Activated CD8-positive, alpha-beta memory T cell treated with anti-CD3 and anti-CD28 coated beads for 4 hours (primary cell): Measurements from ENCODE around the gene ZNF726.
"Not testable (repeated sequence)": the region's sequence is repeated elsewhere in the genome, so short reads cannot be mapped to it uniquely, and the experiment has no call there.

Source experiments
- DNase-seq, 2 donors: peaks; one replicate each; pipeline ENCODE4 v3.0.0-alpha.2; 2020; ENCODE audit warnings: low read depth in 2 of 2

The ZNF726 gene

GRCh38 chr19:23914402-23915286 is at the start of gene ZNF726:
Gene ZNF726, plus strand, starts transcription at chr19:23914886. Its CDS starts 109 bp downstream, at chr19:23914995.
- DNase-seq, result peak; percentile 65 to 75

DNA sequence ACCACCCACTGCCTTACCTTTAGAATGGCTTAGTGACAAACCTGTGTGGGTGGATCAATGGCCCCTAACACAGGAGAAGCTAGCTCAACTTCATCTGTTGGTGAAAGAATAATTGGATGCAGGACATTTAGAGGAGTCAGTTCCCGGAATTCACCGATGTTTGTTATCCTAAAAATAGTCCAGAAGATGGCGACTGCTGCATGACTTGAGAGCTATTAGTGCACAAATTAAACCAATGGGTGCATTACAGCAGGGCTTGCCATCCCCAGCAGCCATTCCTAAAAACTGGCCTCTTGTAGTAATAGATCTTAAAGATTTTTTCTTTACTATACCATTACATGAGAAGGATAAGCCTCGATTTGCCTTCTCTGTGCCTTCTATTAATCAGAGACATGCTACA is 46.8 kb upstream of the ZNF726 start:
- DNase-seq, result no peak

DNA sequence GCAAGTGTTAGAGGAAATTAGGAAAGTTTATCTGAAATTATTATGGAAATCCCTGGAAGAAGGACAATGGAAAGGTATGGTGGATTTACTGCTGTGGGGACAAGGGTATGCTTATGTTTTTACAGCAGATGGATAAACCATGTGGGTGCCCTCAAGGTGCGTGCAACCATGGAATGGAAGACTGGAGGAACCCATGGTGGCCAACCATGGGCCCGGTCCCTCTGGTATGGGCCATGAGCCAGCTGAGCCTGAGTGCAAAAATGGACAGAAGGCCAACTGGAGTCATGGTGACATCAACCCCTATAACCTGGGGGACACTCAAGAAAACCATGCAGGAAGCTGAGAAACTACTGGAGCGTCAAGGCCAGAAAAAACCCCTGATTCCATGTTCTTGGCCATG is 46.1 kb upstream of the ZNF726 start:
- DNase-seq, result no peak

GRCh38 chr19:23872282-23872919 is 42.3 kb upstream of the ZNF726 start:
- DNase-seq, result no peak

DNA sequence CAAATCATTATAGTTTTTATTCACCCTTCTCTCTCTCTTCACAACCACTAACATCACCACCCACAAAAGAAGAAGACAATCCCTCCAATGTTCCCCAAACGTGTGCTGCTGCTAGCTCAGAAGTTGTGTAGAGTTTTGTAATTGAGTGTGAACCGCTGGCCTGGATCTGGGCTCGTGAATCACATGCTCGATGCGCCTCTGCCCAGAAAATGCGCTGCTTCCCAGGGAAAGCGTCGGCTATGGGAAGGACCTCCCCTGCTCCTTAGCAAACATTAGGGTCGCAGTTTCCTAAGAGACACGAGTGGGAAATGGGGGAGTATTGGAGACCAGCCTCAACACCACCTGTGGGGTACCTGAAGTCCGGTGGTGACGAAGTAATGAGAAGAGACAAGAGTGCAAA is 38.4 kb upstream of the ZNF726 start:
- DNase-seq, result no peak

GRCh38 chr19:23876756-23877155 is 37.9 kb upstream of the ZNF726 start:
- not testable (repeated sequence) for DNase-seq

DNA sequence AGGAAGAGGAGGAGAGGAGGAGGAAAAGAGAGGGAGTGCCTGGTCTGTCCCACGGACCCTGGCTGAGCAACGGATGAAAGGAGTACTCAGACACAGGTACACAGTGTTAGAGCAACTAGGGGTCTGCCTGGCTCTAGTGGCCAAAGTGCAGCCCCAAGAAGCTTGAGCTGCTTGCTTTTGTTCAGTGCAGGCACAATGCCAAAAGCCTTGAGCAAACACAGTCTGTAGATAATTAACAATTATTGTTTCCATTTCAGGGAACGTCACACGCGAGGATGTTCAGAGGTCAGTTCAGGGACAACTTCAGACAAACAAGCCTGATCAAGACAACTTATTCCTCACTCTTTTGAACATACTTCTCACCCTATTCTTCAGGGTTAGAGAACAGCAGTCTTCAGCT is 32.2 kb upstream of the ZNF726 start:
- no peak for DNase-seq

GRCh38 chr19:23884363-23884762 is 30.3 kb upstream of the ZNF726 start:
- no peak for DNase-seq

DNA sequence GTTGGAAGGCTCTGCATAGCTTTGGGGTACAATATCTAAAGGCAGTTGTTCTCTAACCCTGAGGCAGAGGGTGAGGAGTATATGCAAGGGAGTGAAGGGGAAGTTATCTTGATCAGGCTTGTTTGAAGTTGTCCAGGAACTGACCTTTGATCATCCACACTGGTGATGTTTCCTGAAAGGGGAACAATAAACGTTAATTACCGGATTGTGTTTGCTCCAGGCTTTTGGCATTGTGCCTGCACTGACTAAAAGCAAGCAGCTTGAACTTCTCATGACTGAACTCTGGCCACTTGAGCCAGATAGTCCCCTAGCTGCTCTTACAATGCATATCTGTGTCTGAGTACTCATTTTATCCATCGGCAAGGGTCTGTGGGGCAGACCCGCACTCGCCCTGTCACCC is 27.0 kb upstream of the ZNF726 start:
- no peak for DNase-seq

DNA sequence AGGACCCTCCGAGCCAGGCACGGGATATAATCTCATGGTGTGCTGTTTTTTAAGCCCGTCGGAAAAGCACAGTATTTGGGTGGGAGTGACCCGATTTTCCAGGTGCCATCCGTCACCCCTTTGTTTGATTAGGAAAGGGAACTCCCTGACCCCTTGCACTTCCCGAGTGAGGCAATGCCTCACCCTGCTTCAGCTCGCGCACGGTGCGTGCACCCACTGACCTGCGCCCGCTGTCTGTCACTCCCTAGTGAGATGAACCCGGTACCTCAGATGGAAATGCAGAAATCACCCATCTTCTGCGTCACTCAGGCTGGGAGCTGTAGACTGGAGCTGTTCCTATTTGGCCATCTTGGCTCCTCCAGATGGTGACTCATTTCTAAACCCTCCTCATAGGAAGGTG is 18.6 kb upstream of the ZNF726 start:
- not testable (repeated sequence) for DNase-seq

GRCh38 chr19:23896912-23897311 is 17.8 kb upstream of the ZNF726 start:
- no peak for DNase-seq

DNA sequence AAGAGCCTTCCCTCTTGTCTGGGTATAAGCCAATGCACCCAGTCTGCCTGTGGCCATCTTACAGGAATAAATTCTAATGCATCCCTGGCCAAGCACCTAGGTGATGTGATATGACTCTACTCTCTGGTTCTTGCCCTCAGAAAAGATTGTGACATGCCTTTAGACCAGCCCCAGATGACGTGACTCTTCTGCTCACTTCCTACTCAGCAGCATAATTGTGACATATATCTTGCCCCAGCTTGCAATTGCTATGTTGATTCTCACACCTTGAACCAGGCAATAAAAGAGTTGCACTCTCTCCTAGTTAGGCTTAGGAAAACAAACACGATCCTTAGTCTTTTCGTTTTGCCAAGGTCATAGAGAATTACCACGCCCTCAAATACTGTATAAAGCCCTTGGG is 13.3 kb upstream of the ZNF726 start:
- DNase-seq, result no peak

DNA sequence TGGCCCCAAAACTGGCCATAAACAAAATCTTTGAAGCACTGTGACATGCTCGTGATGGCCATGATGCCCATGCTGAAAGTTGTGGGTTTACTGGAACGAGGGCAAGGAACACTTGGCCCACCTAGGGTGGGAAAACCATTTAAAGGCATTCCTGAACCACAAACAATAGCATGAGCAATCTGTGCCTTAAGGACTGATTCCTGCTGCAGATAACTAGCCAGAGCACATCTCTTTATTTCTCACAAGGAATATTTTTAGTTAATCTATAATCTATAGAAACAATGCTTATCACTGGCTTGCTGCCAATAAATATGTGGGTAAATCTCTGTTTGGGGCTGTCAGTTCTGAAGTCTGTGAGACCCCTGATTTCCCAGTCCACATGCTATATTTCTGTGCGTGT is 10.3 kb upstream of the ZNF726 start:
- DNase-seq, result no peak

- DNase-seq, result no peak
Observed at GRCh38 chr19:23905771-23906170, 8.9 kb upstream of the ZNF726 start.

- no peak for DNase-seq
Observed at GRCh38 chr19:23906835-23907234, 7.9 kb upstream of the ZNF726 start.

- DNase-seq, result no peak
Observed at GRCh38 chr19:23908165-23908564, 6.5 kb upstream of the ZNF726 start.

GRCh38 chr19:23909222-23909621 is 5.5 kb upstream of the ZNF726 start:
- no peak for DNase-seq

DNA sequence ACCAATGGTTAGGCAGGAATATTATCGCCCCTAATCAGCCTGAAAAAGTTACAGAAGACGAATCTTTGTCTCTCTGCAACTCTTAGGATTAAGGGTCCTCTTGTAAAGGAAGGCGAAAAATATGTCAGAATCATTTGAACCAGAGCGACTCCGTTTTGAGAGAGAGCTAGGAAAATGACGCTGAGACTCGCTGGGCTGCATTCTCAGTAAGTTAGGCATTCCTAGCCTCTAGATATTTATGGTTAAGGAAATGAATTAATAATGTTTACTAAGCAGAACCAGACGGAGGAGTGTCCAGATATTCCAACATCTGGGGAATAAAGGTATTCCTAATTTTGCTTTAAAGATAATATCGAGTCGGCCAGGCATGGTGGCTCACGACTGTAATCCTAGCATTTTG is 755 bp upstream of the ZNF726 start:
- DNase-seq, result no peak

DNA sequence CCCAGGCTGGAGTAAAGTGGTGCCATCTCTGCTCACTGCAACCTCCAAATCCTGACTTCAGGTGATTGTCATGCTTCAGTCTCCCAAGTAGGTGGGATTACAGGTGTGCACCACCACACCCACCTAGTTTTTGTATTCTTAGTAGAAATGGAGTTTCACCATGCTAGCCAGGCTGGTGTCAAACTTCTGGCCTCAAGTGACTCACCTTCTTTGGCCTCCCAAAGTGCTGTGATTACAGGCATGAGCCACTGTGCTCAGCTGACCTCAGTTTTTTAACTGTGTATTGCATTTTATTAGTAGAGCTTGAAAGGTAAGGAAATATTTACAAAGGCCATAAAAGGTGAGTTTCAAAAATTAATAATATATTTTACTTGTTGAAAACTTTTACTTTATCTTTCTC is 2.3 kb downstream of the ZNF726 start:
- no peak for DNase-seq

- DNase-seq, result no peak
Observed at GRCh38 chr19:23917856-23918255, 3.2 kb downstream of the ZNF726 start.

DNA sequence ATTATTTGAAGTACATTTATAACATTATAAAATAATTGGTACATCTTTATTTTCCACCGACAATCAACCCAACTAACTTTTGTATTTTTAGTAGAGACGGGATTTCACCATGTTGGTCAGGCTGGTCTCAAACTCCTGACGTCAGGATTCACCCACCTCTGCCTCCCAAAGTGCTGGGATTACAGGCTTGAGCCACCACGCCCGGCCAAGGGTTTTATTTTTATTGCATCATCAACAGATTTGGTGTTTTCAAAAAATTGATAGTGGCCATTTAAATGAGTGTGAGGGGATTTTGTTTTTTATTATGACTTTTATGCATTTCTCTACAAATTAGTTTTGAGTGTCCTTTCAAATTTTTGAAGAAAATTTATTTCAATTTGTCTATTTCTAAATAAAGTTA is 10.6 kb downstream of the ZNF726 start:
- DNase-seq, result no peak

GRCh38 chr19:23932878-23933277 is 18.2 kb downstream of the ZNF726 start:
- no peak for DNase-seq

DNA sequence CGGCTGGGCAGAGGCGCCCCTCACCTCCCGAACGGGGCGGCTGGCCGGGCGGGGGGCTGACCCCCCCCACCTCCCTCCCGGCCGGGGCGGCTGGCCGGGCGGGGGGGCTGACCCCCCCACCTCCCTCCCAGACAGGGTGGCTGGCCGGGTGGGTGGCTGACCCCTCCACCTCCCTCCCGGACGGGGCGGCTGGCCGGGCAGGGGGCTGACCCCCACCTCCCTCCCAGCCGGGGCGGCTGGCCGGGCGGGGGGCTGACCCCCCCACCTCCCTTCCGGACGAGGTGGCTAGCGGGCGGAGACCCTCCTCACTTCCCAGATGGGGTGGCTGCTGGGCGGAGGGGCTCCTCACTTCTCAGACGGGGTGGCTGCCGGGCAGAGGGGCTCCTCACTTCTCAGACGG is 22.3 kb downstream of the ZNF726 start:
- DNase-seq, result not testable (repeated sequence)
